ENCODE measurements around the gene MRPL10.

The MRPL10 gene

GRCh38 chr17:47866941-47867340 lies 35.6 kb upstream of the MRPL10 start:
- Histone ChIP-seq H3K36me3 (ENCODE audit: control insufficient read depth in 2 of 2, insufficient read depth in 1 of 2, low read length in 2 of 2) (no peaks in the 10 kb centered on the region), H3K9me3 (ENCODE audit: control insufficient read depth, insufficient read depth, low read depth, low read length) (no peaks in the 10 kb centered on the region), H3K4me3 (ENCODE audit: low read depth, low read length) (no peak overlapping the region), H3K4me1 (ENCODE audit: control insufficient read depth, insufficient read depth, low read length) (no peaks in the 10 kb centered on the region; the same call in 1 of the 2 replicates), H3K27ac (ENCODE audit: extremely low read depth, low read depth, low read length) (no peak overlapping the region)
- TF ChIP-seq ZNF560 (tag by site-specific recombination; IDR thresholded peaks at IDR 0.05; ENCODE audit: borderline replicate concordance) (no peak), ZBTB44 (tag by site-specific recombination; IDR thresholded peaks at IDR 0.05) (no peak), ZNF302 (tag by site-specific recombination; IDR thresholded peaks at IDR 0.05; ENCODE audit: low read depth) (no peak), ZNF530 (tag by site-specific recombination; IDR thresholded peaks at IDR 0.05; ENCODE audit: low read depth) (no peak), ZNF398 (tag by site-specific recombination; IDR thresholded peaks at IDR 0.05) (no peak), ZNF26 (tag by site-specific recombination; IDR thresholded peaks at IDR 0.05) (no peak), ZSCAN18 (tag by site-specific recombination; IDR thresholded peaks at IDR 0.05) (no peak), ZFP41 (tag by site-specific recombination; IDR thresholded peaks at IDR 0.05; ENCODE audit: borderline replicate concordance) (no peak), ZNF335 (tag by site-specific recombination; conservative IDR thresholded peaks at IDR 0.05) (no peak), HIC1 (tag by site-specific recombination; IDR thresholded peaks at IDR 0.05) (no peak), ZNF704 (tag by site-specific recombination; IDR thresholded peaks at IDR 0.05) (no peak), ZNF10 (tag by site-specific recombination; IDR thresholded peaks at IDR 0.05) (no peak), ZNF513 (tag by site-specific recombination; IDR thresholded peaks at IDR 0.05) (no peak), ZNF488 (tag by site-specific recombination; IDR thresholded peaks at IDR 0.05) (no peak), GLIS2 (tag by site-specific recombination; IDR thresholded peaks at IDR 0.05) (no peak), ZNF626 (tag by site-specific recombination; IDR thresholded peaks at IDR 0.05) (no peak), TSHZ1 (tag by site-specific recombination; IDR thresholded peaks at IDR 0.05; ENCODE audit: borderline replicate concordance) (no peak), SALL2 (tag by site-specific recombination; IDR thresholded peaks at IDR 0.05; ENCODE audit: borderline replicate concordance) (no peak)
- CTCF ChIA-PET: no interaction called here
- POLR2A ChIA-PET: no interaction called here

Measured in HEK293 (cell line).